Stimulated activated CD8-positive, alpha-beta memory T cell treated with anti-CD3 and anti-CD28 coated beads, Interleukin-7, amount 100 ng/mL, for 24 hours (primary cell): Measurements from ENCODE around the gene LRRC73.
"Not testable (repeated sequence)": the region's sequence is repeated elsewhere in the genome, so short reads cannot be mapped to it uniquely, and the experiment has no call there.

Experiments used
- DNase-seq: peaks from one replicate; pipeline ENCODE4 v3.0.0-alpha.2; 2020; ENCODE audit warnings: low read depth

LRRC73 gene, protein sequence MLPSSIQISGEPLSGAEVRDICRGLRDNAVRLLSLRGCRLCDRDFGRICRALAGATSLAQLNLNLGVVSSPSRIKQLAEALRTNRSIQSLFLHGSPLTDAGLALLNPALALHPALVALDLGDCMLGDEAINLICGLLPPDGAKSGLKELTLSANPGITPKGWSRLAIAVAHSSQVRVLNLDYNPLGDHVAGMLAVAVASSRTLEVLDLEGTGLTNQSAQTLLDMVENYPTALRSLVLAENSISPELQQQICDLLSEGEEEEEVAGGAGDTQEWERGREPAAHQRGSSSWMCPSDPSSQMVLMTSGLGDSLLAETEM

GRCh38 chr6:43509984-43510826 is at the start of gene LRRC73:
Gene LRRC73, minus strand, starts transcription at chr6:43510346. Its CDS starts 561 bp downstream, at chr6:43509785.
- peak; percentile 56 for DNase-seq

DNA sequence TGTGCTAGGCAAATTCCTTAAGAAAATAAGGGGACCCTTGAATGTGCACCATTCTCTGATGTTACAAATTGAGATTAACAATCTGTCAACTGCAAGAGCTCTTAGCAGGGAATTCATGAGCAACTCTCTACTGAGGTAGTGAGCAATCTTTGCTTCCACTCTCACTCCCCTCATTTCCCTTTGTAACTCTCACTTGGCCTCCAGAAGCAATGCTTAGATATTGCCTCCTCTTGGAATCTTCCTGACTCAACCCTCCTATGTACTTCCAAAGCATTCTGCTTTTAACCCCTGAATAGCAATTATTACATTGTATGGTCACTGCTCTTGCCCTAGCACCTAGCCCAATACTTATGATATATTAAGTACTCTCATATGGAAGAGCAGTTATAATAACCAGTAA is 49.2 kb upstream of the LRRC73 start:
- DNase-seq, result no peak

DNA sequence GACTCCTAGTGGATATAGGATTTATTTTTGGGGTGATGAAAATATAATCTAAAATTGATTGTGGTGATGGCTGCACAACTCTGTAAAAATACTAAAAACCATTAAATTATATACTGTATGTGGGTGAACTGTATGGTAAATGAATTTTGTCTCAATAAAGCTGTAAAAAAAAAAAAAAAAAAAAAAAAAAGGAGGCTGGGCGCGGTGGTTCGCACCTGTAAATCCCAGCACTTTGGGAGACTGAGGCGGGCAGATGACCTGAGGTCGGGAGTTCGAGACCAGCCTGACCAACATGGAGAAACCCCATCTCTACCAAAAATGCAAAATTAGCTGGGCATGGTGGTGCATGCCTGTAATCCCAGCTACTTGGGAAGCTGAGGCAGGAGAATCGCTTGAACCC is 47.5 kb upstream of the LRRC73 start:
- DNase-seq, result not testable (repeated sequence)

DNA sequence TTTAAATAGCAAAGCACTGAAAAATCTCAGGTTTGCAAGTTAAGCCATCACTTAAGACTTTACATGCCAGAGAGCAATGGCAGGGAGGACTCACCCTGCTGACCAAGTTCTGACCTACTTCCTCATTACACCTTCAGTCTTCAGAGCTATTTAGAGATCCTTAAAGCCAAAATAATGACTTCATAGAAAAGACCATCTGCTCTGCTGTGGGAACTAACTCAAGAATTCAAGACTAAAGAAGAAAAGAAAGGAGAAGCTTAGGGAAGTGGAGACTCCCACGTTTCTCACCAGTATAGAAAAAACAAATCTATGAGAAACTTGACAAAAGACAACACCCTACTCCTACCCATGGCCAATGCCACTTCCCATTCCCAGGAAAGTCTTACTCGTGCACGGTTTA is 37.1 kb upstream of the LRRC73 start:
- no peak for DNase-seq

- DNase-seq, result no peak
Measured at GRCh38 chr6:43544461-43544860, 34.3 kb upstream of the LRRC73 start.

DNA sequence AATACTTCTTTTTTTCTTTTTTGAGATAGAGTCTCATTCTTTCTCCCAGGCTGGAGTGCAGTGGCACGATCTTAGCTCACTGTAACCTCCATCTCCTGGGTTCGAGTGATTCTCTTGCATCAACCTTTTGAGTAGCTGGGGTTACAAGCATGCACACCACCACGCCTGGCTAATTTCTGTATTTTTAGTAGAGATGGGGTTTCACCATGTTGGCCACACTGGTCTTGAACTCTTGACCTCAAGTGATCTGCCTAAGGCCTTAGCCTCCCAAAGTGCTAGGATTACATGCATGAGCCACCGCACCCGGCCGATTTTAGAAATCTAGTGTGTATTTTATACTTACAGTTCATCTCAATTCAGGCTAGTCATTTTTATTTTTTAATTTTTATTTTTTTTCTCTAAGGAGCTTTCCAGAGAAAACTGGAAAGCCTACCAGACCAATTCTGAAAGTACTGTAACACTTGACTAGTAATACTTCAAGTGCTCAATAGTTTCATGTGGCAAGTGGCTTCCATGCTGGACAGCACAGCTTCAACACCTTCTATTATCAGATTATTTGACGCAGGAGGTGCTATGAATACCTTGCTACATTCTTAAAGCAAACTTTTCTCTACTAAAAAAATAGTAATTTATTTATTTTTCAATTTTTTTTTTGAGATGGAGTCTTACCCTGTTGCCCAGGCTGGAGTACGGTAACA is 31.8 kb upstream of the LRRC73 start:
- DNase-seq, result no peak

DNA sequence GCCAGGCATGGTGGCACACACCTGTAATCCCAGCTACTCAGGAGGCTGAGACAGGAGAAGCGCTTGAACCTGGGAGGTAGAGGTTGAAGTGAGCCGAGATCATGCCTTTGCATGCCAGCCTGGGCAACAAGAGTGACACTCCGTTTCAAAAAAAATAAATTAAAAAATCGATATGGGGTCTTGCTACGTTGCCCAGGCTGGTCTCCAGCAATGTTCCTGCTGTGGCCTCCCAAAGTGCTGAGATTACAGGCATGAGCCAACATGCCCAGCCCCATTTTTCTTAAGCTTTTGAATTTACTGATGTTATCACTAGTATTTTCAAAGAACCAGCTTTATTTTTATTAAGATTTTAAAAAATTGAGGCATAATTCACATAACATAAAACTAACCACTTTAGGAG is 30.4 kb upstream of the LRRC73 start:
- DNase-seq, result no peak

DNA sequence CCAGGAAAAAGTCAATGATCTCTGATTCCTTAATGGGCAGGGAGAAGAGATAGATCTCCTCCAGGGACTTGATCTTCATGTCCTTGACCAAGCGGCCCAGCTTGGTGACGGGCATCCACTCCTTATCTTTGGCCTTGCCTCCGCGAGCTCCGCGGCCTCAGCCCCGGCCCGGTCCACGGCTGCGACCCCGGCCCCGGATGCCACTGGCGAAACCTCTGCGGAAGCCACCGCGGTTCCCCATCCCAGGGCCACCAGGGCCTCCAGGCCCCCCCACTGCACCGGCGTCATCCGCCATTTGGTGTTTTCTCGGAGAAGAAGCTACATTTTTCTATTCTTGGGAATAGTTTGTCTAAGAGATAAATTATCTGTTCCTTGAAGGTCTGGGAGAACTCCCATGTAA is 29.3 kb upstream of the LRRC73 start:
- not testable (repeated sequence) for DNase-seq

DNA sequence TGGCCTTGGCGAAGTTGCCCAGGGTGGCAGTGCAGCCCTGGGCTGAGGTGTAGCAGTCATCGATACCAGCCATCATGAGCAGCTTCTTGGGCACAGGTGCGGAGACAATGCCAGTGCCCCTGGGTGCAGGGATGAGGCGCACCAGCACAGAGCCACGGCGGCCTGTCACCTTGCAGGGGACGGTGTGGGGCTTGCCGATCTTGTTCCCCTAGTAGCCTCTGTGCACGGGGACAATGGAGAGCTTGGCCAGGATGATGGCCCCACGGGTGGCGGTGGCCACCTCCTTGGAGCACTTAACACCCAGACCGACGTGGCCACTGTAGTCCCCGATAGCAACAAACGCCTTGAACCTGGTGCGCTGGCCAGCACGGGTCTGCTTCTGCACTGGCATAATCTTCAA is 28.8 kb upstream of the LRRC73 start:
- DNase-seq, result not testable (repeated sequence)

DNA sequence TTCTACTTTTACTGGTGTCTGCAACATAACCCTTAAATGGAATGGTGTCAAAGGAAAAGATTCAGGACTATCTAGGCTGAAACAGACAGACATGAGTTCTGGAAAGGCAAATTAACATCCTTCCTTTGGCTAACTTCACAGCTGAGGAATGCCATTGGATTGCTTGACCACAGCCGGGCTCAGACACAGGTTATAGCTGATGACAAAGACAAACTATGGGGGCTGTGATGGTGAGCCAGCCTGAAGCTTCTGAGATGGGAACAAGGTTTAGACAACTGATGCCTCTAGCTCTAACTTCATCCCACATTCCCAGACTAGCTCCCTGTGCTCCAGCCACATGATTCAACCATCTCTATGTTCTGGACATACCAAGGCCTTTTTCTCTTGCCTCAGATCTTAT is 22.1 kb upstream of the LRRC73 start:
- no peak for DNase-seq

DNA sequence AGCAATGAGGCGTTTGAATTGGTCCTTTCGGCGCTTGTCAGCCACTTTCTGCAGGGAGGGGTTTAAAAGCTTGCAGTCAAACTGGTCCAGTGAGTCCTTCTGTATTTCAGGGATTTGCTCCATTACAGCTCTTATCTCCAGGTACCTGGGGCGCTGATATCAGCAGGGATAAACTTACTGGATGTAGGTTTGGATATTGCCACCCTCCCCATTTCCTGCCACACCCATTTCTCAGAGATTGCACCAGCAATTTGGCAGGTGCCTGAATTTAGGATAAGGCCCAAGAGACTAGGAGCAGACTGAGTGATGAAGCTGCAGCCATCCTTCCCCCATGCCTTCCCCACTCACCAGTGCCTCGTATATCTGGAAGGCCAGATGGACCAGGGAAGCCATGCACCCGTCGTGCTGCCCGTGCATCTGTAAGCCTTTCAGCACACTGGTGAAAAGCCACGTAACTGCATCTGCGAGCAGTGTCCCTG is 14.4 kb upstream of the LRRC73 start:
- DNase-seq, result no peak

DNA sequence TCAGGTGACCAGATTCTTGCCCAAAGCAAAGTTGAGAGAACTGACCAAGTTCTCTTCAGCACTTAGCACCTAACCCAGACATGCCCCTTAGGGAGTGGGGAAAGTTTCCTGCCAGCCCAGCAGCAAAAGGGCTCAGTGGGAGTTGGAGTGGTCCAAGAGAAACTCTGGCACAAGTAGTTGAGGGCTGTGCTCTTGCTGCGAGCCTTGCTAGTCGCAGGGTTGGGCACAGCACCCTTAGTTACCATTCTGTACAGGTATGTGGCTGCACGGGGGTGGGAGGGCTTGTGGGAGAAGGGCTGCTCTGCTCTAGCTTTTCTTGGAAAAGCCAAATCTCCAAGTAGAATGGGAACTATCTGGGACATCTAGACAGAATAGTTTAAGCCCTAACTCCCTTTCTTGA is 13.1 kb upstream of the LRRC73 start:
- no peak for DNase-seq

DNA sequence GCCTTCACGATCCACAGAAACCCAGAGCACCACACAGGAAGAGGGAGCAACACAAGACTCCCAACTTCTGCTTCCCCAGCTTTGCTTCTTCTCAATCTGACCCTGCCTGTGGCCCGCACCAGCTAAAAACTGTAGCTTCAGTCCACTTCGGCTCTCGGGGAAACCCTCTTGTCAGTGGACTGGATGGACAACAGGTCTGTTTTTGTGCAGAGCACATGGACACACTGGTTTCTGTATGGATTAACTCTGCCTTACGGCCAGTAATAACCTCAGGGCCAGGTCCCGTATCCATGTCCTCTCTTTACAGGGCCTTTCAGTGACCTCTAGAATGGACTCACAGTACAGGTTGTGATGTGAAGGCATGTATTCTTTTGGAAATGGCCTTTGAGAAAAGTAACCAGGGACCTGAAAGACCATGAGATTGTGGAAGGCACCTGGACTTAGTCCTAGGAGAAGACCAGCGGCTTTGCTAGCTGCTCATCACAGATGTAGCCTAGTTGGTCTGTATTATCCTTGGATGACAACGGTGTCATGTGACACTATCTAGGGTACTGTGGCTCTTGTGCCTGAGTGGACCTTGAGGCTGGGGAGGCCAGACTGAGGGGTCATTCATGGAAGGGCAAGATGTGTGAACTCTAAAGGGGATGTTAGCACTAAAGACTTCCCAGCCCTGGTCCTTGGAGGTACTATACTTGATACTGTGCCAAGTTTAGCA is 12.6 kb upstream of the LRRC73 start:
- DNase-seq, result no peak

- DNase-seq, result no peak
Measured at GRCh38 chr6:43521836-43522235, 11.7 kb upstream of the LRRC73 start.

DNA sequence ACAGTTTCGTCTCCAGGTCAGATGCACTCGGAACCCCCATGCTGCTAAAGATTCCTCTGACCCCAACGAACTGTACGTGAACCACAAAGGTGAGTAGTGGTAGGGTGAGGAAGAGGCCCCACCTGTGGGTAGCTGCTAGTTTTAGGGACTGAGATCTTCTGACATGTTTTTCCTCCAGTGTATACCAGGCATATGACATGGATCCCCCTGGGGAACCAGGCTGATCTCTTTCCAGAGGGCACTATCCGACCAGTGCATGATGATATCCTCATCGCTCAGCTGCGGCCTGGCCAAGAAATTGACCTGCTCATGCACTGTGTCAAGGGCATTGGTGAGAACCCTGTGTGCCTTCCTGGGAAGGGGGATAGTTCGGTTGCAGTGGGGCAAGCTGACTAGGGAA is 10.0 kb upstream of the LRRC73 start:
- DNase-seq, result no peak

DNA sequence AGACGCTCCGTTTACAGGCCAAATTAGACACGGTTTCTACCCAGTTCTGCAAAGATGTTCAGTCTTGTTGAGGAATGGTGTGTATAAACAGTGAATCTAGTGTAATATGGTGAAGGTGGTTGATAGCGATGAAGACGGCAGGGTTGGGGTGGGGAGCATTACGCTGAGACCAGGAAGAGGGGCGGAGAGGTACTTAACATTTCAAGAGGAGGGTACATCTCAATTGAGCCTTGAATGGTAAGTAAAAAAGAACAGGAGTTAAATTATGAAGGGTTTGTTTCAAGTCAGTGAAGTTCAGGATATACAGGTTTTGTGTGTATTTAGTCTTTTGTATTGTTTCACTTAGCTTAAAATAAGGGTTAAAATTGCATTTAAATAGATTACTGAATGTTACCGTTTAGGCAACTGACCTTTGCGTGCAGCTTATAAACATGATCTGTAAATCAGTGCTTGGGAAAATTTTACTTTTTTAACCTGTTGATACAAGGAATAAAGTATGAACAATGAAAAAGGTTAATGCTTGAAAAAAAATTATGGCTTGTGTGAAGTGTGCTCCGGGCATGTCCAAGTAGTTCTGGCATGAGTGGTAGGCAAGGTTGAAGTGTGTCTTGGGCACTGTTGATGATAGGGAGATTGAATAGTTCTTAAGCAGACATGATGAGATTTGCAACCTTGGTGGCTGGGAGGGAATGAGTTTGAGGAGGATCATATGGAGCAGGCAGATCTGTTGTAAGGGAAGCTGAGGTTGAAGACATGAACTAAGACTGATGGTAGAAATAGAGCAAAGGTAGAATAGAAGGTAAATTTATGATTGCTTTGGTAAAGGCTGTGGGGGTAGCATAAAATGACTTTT is 7.6 kb upstream of the LRRC73 start:
- no peak for DNase-seq

DNA sequence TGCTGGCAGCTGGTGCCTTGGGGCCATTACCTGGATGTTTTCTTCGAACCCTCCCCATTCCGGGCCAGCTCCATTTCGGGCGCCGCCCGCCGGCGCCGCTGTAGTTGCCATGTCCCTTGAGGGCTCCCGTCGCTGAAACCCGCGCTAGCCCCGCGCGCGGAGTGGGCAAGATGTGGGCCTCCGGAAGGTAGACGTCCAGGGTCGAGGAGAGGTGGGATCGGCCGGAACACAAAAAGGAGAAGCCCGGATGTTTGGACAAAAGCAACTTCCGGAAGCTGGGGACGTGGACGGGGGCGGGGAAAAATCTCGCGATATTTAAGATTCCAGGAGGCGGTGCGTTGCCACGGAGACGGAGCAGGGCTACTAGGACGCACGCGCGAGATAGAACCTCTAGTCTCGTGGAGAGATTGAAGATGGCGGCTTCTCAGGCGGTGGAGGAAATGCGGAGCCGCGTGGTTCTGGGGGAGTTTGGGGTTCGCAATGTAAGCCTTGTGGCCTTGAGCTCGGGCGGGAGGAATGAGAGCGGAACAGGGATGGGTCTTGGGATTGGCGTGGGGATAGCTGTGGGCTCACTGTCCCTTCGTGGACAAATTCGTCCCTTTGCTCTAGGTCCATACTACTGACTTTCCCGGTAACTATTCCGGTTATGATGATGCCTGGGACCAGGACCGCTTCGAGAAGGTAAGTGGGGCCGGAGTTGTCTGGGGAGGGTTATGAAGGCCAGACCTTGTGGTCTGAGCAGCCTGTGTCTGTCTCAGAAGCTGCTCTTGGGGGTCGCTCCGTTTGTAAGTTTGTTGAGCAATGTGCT is 6.8 kb upstream of the LRRC73 start, which contains the start of the genes POLR1C and YIPF3:
Gene POLR1C (plus strand): TSS at position 393 of the 808 bp plus-strand sequence. CDS start 21 bp downstream, at position 414.
Gene YIPF3 (minus strand): TSS at position 230 of the 808 bp plus-strand sequence. CDS start 119 bp downstream, at position 111.
- DNase-seq, result peak; percentile 95

GRCh38 chr6:43516367-43516696 is 6.2 kb upstream of the LRRC73 start:
- DNase-seq, result no peak

- no peak for DNase-seq
Measured at GRCh38 chr6:43515808-43516207, 5.7 kb upstream of the LRRC73 start.

- DNase-seq, result no peak
Measured at GRCh38 chr6:43511824-43512415, 1.8 kb upstream of the LRRC73 start.
